Nephron progenitor cell (in vitro differentiated cells): ENCODE data around the gene MMP23B.
A peak's percentile ranks its signal among the peaks of the same experiment; 100 is the strongest.

Source experiments
- DNase-seq: peaks from one replicate; pipeline ENCODE4 v3.0.0; 2021
- H3K27ac Mint-ChIP-seq: 2 replicates; pipeline ENCODE4 v1.8.0; 2021; ENCODE audit warnings: mild to moderate bottlenecking, moderate library complexity, mixed read lengths
- H3K27me3 Mint-ChIP-seq: 2 replicates; pipeline ENCODE4 v1.8.0; 2021; ENCODE audit warnings: mild to moderate bottlenecking, low read depth, mixed read lengths; ENCODE audit not compliant: poor library complexity
- H3K36me3 Mint-ChIP-seq: 2 replicates; pipeline ENCODE4 v1.8.0; 2021; ENCODE audit warnings: low read depth, mixed read lengths
- H3K4me1 Mint-ChIP-seq: 2 replicates; pipeline ENCODE4 v1.8.0; 2021; ENCODE audit warnings: mixed read lengths
- H3K4me3 Mint-ChIP-seq: 2 replicates; pipeline ENCODE4 v1.8.0; 2021; ENCODE audit warnings: mild to moderate bottlenecking, moderate library complexity, mixed read lengths
- H3K9me3 Mint-ChIP-seq: 2 replicates; pipeline ENCODE4 v1.8.0; 2021; ENCODE audit warnings: mild to moderate bottlenecking, moderate library complexity, mixed read lengths
- CTCF ChIP-seq: fragments of 200-600 bp; sonication (generic); IDR thresholded peaks from 2 replicates; pipeline ENCODE4 v1.5.0; 2021; ENCODE audit warnings: antibody characterized with exemption

The MMP23B gene

GRCh38 chr1:1631782-1632420 is at the start of gene MMP23B:
MMP23B (plus strand) TSS chr1:1632173; CDS start chr1:1632219, 46 bp downstream.
- H3K4me3 Mint-ChIP-seq, result peak within 1 kb of the TSS; percentile 56
- H3K4me1 Mint-ChIP-seq, result no peaks in the 10 kb centered on the region
- no peaks in the 10 kb centered on the region for H3K36me3 Mint-ChIP-seq
- DNase-seq, result peak; percentile 67
- peaks cover 19% of the 10 kb centered on the region for H3K27me3 Mint-ChIP-seq
- TF ChIP-seq CTCF, result no peak
- H3K9me3 Mint-ChIP-seq, result no peaks in the 10 kb centered on the region
- H3K27ac Mint-ChIP-seq, result no peak within 1 kb of the TSS

GRCh38 chr1:1582585-1583346 is 49.2 kb upstream of the MMP23B start:
- H3K27ac Mint-ChIP-seq, result no peak overlapping the region
- peaks cover 17% of the 10 kb centered on the region for H3K4me1 Mint-ChIP-seq
- TF ChIP-seq CTCF, result no peak
- peaks cover 89% of the 10 kb centered on the region for H3K27me3 Mint-ChIP-seq
- H3K9me3 Mint-ChIP-seq, result no peaks in the 10 kb centered on the region
- H3K36me3 Mint-ChIP-seq, result no peaks in the 10 kb centered on the region
- no peak for DNase-seq
- no peak overlapping the region for H3K4me3 Mint-ChIP-seq

DNA sequence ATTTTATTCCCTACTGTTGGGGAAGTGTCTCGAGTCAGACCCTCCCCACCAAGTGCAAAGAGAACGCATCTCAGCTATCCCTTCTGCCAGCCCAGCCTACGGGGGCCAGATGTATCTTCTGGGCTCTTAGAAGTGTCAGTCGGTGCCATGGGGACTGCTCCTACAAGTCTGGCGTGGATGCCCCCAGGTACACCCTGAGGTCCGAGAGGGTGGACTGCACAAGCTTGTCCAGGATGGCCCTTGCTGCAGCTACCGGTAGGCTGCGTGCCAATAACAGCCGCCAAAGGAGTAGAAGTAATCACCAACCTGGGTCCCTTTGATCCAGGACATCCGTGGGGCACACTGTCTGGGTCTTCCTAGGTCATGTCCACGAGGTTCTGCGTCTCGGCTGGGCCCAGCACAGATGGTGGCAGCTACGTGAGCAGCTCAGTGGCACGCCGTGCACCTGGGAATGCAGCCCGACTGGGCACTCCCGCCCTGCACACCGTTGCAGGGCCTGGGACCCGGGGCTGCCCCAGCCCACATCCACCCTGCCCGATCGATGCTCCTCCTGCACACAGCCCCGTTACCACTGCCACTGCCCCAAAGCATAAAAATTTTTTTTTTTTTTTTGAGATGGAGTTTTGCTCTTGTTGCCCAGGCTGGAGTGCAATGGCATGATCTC is 48.5 kb upstream of the MMP23B start:
- Mint-ChIP-seq H3K4me3 (no peak overlapping the region), H3K27ac (no peak overlapping the region), H3K27me3 (peaks cover 89% of the 10 kb centered on the region)

DNA sequence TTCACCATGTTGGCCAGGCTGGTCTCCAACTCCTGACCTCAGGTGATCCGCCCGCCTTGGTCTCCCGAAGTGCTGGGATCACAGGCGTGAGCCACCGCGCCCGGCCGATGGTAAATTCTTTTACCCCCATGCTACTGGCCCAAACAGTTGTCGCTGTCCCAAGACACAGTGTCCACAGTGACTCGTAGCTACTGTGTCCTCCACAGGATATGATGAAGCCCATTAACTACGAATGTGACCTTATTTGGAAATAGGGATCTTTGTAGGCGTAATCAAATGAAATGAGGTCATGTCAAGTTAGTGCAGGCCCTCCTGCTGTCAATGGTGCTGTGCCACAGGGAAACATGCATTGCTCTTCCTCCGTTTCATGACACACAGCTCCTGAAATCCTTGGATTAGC is 40.5 kb upstream of the MMP23B start:
- no peak for TF ChIP-seq CTCF
- Mint-ChIP-seq H3K9me3 (peaks cover 12% of the 10 kb centered on the region), H3K36me3 (no peaks in the 10 kb centered on the region), H3K4me1 (peaks cover 10% of the 10 kb centered on the region), H3K27me3 (peaks cover 25% of the 10 kb centered on the region), H3K4me3 (no peak overlapping the region), H3K27ac (no peak overlapping the region)
- DNase-seq, result no peak

More for the DNA sequence above, 48.5 kb upstream of the MMP23B start:
- no peak for DNase-seq
- Mint-ChIP-seq H3K9me3 (no peaks in the 10 kb centered on the region), H3K36me3 (no peaks in the 10 kb centered on the region), H3K4me1 (peaks cover 14% of the 10 kb centered on the region)
- TF ChIP-seq CTCF, result no peak

GRCh38 chr1:1593834-1594601 is 38.0 kb upstream of the MMP23B start:
- no peak for DNase-seq
- Mint-ChIP-seq H3K27ac (no peak overlapping the region), H3K4me3 (no peak overlapping the region), H3K27me3 (peaks cover 9% of the 10 kb centered on the region), H3K9me3 (peaks cover 12% of the 10 kb centered on the region), H3K36me3 (no peaks in the 10 kb centered on the region), H3K4me1 (peaks cover 10% of the 10 kb centered on the region)
- TF ChIP-seq CTCF, result no peak
